Gastroesophageal sphincter (tissue), 4 donors: ENCODE data around the gene KDM2B. TPM values are rescaled to one million over a fixed set of nuclear protein-coding genes. Genes with fewer than 3 reads are reported as not detected.
A peak's percentile ranks its signal among the peaks of the same experiment; 100 is the strongest.

Experiments
- ATAC-seq: fragments of 150-250 bp; one replicate; pipeline ENCODE4 v1.9.1; 2016; ENCODE audit warnings: mild to moderate bottlenecking, moderate library complexity
- H3K27ac ChIP-seq, 4 donors: fragments of 200-600 bp; sonication (generic) in 3 of 4; 1 replicate in 3 of 4; 2 replicates in 1 of 4; pipeline ENCODE4 v1.5.1; 2016 to 2019
- H3K27me3 ChIP-seq: fragments of 200-600 bp; sonication (generic); one replicate; pipeline ENCODE4 v1.5.1; 2019
- H3K36me3 ChIP-seq, 2 donors: fragments of 200-600 bp; sonication (generic); one replicate each; pipeline ENCODE4 v1.5.1; 2019; ENCODE audit warnings: control low read depth in 1 of 2
- H3K4me1 ChIP-seq, 3 donors: fragments of 200-600 bp; sonication (generic); 1 replicate in 2 of 3; 2 replicates in 1 of 3; pipeline ENCODE4 v1.5.1; 2016 to 2019; ENCODE audit warnings: control low read depth in 2 of 3
- H3K4me3 ChIP-seq, 2 donors: fragments of 200-600 bp; sonication (generic); one replicate each; pipeline ENCODE4 v1.5.1; 2019; ENCODE audit warnings: mild to moderate bottlenecking in 1 of 2, moderate library complexity in 1 of 2
- H3K9me3 ChIP-seq, 3 donors: fragments of 200-600 bp; sonication (generic); one replicate each; pipeline ENCODE4 v1.5.1; 2017 to 2019; ENCODE audit warnings: control low read depth in 2 of 3
- EP300 ChIP-seq: sonication (generic); formaldehyde crosslinking; IDR thresholded peaks from one replicate; pipeline ENCODE4 v1.6.1; 2017; ENCODE audit warnings: antibody characterized with exemption, mild to moderate bottlenecking
- POLR2A ChIP-seq, 2 donors: fragments of 450-650 bp; IDR thresholded peaks; one replicate each; pipeline ENCODE4 v1.6.1; 2017; ENCODE audit warnings: antibody characterized with exemption in 2 of 2, mild to moderate bottlenecking in 2 of 2, moderate library complexity in 1 of 2
- POLR2AphosphoS5 ChIP-seq: sonication (generic); formaldehyde crosslinking; IDR thresholded peaks from one replicate; pipeline ENCODE4 v1.6.1; 2017; ENCODE audit warnings: antibody characterized with exemption
- WGBS, 2 donors: methylation state at CpG; one replicate each; pipeline ENCODE4 v1.1.5; 2018; ENCODE audit warnings: low coverage in 1 of 2; 5-methylcytosine and 5-hydroxymethylcytosine counted together
- total RNA-seq, 4 donors: library from RNA; depleted of rRNA; stranded (reverse); fragments of >200 nt; gene quantifications; one replicate each; pipeline ENCODE4 v1.1.0, GENCODE V29; 2016
- TF ChIP-seq, protein P1 (sequence below), 4 experiments: fragments of 200-600 bp in 2 of 4; fragments of 450-650 bp in 2 of 4; sonication (generic) in 1 of 4; IDR thresholded peaks; one replicate each; pipeline ENCODE4 v1.5.1; 2017 to 2019; ENCODE audit warnings: antibody characterized with exemption in 4 of 4, mild to moderate bottlenecking in 2 of 4, moderate library complexity in 2 of 4

KDM2B gene
- total RNA-seq, 4 donors from 2014 or later, result 10.0 to 26.5 (median 15.0) TPM

DNA sequence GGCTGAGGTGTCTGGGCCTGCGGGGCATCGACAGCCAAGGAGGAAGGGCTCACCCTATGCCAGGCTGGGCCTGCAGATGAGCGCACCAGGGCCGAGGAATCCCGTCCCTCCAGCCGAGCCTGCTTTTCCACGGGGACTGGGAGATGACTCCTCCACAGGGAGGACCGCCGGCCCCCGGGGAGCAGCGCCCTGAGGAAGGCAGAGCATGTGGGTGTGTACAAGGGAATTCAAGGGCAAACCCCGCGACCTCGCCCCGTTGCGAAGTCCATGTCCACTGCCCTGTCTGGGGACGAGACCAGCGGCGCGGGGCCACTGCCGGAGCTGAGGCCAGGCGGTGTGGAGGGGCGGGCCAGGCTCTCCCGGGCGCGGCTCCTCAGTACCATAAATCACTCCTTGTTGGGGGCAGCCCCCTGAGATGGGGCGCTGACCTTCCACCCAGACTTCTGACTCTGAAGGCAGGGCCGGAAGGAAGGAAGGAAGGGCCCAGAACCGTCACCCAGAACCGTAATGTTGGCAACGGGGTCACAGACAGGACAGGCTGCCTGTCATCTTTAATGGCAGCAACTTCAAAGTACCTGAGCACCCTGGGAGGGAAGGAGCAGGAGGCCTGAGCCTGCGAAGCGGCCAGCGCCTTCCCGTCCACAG is 128.4 kb downstream of the KDM2B start:
- 60% methylated on average over 1 to 2 of the region's 35 CpGs for WGBS, 2 donors

GRCh38 chr12:121451961-121452339 is 128.9 kb downstream of the KDM2B start:
- H3K9me3 ChIP-seq, result no peaks in the 10 kb centered on the region
- WGBS, 2 donors, result 39 to 40% methylated on average over 4 of the region's 4 CpGs
- no peaks in the 10 kb centered on the region for H3K27me3 ChIP-seq
- TF ChIP-seq, protein P1, sequence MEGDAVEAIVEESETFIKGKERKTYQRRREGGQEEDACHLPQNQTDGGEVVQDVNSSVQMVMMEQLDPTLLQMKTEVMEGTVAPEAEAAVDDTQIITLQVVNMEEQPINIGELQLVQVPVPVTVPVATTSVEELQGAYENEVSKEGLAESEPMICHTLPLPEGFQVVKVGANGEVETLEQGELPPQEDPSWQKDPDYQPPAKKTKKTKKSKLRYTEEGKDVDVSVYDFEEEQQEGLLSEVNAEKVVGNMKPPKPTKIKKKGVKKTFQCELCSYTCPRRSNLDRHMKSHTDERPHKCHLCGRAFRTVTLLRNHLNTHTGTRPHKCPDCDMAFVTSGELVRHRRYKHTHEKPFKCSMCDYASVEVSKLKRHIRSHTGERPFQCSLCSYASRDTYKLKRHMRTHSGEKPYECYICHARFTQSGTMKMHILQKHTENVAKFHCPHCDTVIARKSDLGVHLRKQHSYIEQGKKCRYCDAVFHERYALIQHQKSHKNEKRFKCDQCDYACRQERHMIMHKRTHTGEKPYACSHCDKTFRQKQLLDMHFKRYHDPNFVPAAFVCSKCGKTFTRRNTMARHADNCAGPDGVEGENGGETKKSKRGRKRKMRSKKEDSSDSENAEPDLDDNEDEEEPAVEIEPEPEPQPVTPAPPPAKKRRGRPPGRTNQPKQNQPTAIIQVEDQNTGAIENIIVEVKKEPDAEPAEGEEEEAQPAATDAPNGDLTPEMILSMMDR (IDR thresholded peaks at IDR 0.05), result no peak
- TF ChIP-seq POLR2A (IDR thresholded peaks at IDR 0.05) (no peak), EP300 (no peak), POLR2AphosphoS5 (no peak)
- peak overlapping the region in 1 of 2 donors; percentile 2 for H3K4me3 ChIP-seq
- no peak for ATAC-seq
- H3K4me1 ChIP-seq, result peaks cover 0 to 16% (median 0%) of the 10 kb centered on the region in 3 donors
- H3K36me3 ChIP-seq, result peaks cover 0 to 18% of the 10 kb centered on the region in 2 donors
- H3K27ac ChIP-seq, result peak overlapping the region in 2 of 4 donors; percentile 17 to 24

More for the DNA sequence above, 128.4 kb downstream of the KDM2B start:
- H3K36me3 ChIP-seq, result peaks cover 0 to 18% of the 10 kb centered on the region in 2 donors
- no peaks in the 10 kb centered on the region for H3K27me3 ChIP-seq
- no peak for TF ChIP-seq POLR2A (IDR thresholded peaks at IDR 0.05)
- TF ChIP-seq, protein P1 (IDR thresholded peaks at IDR 0.05), result no peak
- no peaks in the 10 kb centered on the region for H3K9me3 ChIP-seq
- peaks cover 0 to 16% (median 0%) of the 10 kb centered on the region in 3 donors for H3K4me1 ChIP-seq
- no peak for ATAC-seq
- H3K27ac ChIP-seq, result peak overlapping the region in 2 of 4 donors; percentile 17 to 28
- H3K4me3 ChIP-seq, result peak overlapping the region in 1 of 2 donors; percentile 2

DNA sequence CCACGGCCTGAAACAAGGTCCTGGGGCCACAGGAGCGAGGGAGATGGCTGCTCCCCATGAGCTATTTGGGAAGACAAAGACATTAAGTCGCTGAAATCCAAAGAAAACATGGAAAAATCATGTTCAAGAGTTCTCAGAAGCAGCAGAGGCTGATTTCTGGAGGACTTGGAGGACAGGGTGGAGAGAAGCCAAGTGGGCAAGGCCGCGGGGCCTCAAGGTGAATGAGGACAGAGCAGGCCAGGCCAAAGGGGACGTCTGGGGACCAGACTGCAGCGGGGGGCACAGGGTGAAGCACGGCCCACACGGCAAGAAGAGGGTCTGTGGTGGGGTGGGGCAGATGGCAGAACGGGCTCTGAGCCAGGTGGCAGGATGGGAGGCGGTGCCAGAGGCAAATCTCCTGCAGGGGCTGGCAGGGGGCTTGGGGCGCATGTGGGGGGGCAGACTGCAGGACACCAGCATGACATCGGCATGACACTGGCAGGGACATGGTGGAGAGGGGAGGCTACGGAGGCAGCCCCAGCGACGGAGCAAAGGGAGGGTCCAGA is 132.0 kb downstream of the KDM2B start:
- 81 to 91% methylated on average over 12 to 14 of the region's 16 CpGs for WGBS, 2 donors
- peaks cover 0 to 21% (median 0%) of the 10 kb centered on the region in 3 donors for H3K4me1 ChIP-seq
- H3K36me3 ChIP-seq, result peaks cover 0 to 33% of the 10 kb centered on the region in 2 donors
- no peaks in the 10 kb centered on the region for H3K27me3 ChIP-seq
- ATAC-seq, result no peak
- TF ChIP-seq POLR2A (IDR thresholded peaks at IDR 0.05) (no peak), POLR2AphosphoS5 (no peak), EP300 (no peak)
- TF ChIP-seq, protein P1 (IDR thresholded peaks at IDR 0.05), result no peak
- H3K9me3 ChIP-seq, result no peaks in the 10 kb centered on the region
- no peak overlapping the region for H3K27ac ChIP-seq
- no peak overlapping the region for H3K4me3 ChIP-seq

DNA sequence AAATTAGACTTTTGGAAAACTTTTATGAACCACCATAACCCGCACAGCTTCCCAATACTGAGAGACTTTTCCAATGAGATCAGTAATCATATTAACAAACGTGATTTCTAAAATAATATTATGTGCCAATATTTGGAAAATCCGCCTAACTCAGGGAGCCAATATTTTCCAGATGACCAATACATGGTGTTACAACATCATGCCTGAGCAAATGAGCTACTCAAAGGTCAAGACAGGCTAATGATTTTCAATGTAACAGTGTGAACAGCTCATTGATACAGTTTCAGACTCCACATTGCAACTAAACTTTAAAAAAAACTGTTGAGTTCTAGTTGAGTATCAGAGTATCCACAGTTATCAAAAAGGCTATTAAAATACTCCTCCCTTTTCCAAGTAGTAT is 134.1 kb downstream of the KDM2B start:
- 77 to 89% methylated on average over 3 of the region's 3 CpGs for WGBS, 2 donors
- no peak overlapping the region for H3K4me3 ChIP-seq
- H3K27me3 ChIP-seq, result no peaks in the 10 kb centered on the region
- peaks cover 0 to 33% of the 10 kb centered on the region in 2 donors for H3K36me3 ChIP-seq
- peaks cover 0 to 20% (median 7%) of the 10 kb centered on the region in 3 donors for H3K4me1 ChIP-seq
- ATAC-seq, result no peak
- TF ChIP-seq, protein P1 (IDR thresholded peaks at IDR 0.05), result no peak
- TF ChIP-seq POLR2A (IDR thresholded peaks at IDR 0.05), result no peak
- no peak for TF ChIP-seq POLR2AphosphoS5
- TF ChIP-seq EP300, result no peak
- H3K9me3 ChIP-seq, result no peaks in the 10 kb centered on the region
- no peak overlapping the region for H3K27ac ChIP-seq

GRCh38 chr12:121444842-121445202 is 136.0 kb downstream of the KDM2B start:
- WGBS, 2 donors, result 67 to 94% methylated on average over 1 to 3 of the region's 4 CpGs
- Histone ChIP-seq H3K4me3 (no peak overlapping the region), H3K4me1 (peaks cover 0 to 18% (median 7%) of the 10 kb centered on the region in 3 donors), H3K9me3 (no peaks in the 10 kb centered on the region), H3K27ac (no peak overlapping the region), H3K27me3 (no peaks in the 10 kb centered on the region), H3K36me3 (peaks cover 0 to 47% of the 10 kb centered on the region in 2 donors)
- ATAC-seq, result no peak
- TF ChIP-seq, protein P1 (IDR thresholded peaks at IDR 0.05), result no peak
- TF ChIP-seq POLR2AphosphoS5, result no peak
- no peak for TF ChIP-seq POLR2A (IDR thresholded peaks at IDR 0.05)
- TF ChIP-seq EP300, result no peak
